A375 (cell line): ENCODE results near the gene IL17RA. TPM values are rescaled to one million over a fixed set of nuclear protein-coding genes. Genes with fewer than 3 reads are reported as not detected.

ENCODE experiments used
- total RNA-seq: library from RNA; depleted of rRNA; stranded (reverse); fragments of >200 nt; shearing (Covaris generic); gene quantifications from 2 replicates; pipeline ENCODE4 v1.2.3, GENCODE V29; 2014; rRNA removed

Gene IL17RA
- 4.5 and 4.7 TPM in 2 replicates for total RNA-seq

GRCh38 chr22:17084554-17085276 is at the start of gene IL17RA:
Gene IL17RA, plus strand, starts transcription at chr22:17085000. Its CDS starts 92 bp downstream, at chr22:17085092.

GRCh38 chr22:17121233-17122195 is 36.7 kb downstream of the IL17RA start, which contains the start of gene TMEM121B:
Gene TMEM121B, minus strand, starts transcription at chr22:17121360. Its CDS starts 233 bp downstream, at chr22:17121127.

GRCh38 chr22:17158568-17159503 is 74.0 kb downstream of the IL17RA start, which contains the start of gene HDHD5:
Gene HDHD5, minus strand, starts transcription at chr22:17159277. Its CDS starts 26 bp downstream, at chr22:17159251.

Other genes starting within 250 kb of the IL17RA start
- gene GAB4, start 76.8 kb upstream of the IL17RA start, total RNA-seq, result not detected in 2 replicates
- gene TMEM121B, start 36.4 kb downstream of the IL17RA start, total RNA-seq, result 0.11 TPM in 2 replicates
- gene HDHD5, start 74.3 kb downstream of the IL17RA start, total RNA-seq, result 44.2 and 53.6 TPM in 2 replicates
- gene ADA2, start 134.4 kb downstream of the IL17RA start, total RNA-seq, result not detected in 2 replicates